Mesenchymal stem cell (in vitro differentiated cells and primary cell): ENCODE data around the gene BSND.

Source experiments
- DNase-seq: peaks from one replicate; pipeline ENCODE4 v3.0.0-alpha.2; 2013
- H2AFZ ChIP-seq: one replicate; pipeline ENCODE4 v1.6.1; 2013; ENCODE audit warnings: low read depth, mild to moderate bottlenecking, control low read depth, inconsistent platforms, low read length, moderate library complexity
- H2AK5ac ChIP-seq: 2 replicates; pipeline ENCODE4 v1.6.1; 2013; ENCODE audit warnings: low read length, moderate library complexity, mild to moderate bottlenecking, inconsistent platforms; ENCODE audit not compliant: severe bottlenecking
- H2BK120ac ChIP-seq: one replicate; pipeline ENCODE4 v1.6.1; 2013; ENCODE audit warnings: low read depth, mild to moderate bottlenecking, inconsistent platforms, low read length, moderate library complexity
- H2BK12ac ChIP-seq, 2 experiments: one replicate each; pipeline ENCODE4 v1.6.1; 2013; ENCODE audit warnings: inconsistent platforms in 2 of 2, low read length in 2 of 2, mild to moderate bottlenecking in 2 of 2, moderate library complexity in 2 of 2, control low read depth in 1 of 2
- H2BK15ac ChIP-seq: one replicate; pipeline ENCODE4 v1.6.1; 2013; ENCODE audit warnings: mild to moderate bottlenecking, low read depth, inconsistent platforms; ENCODE audit not compliant: poor library complexity, severe bottlenecking
- H2BK5ac ChIP-seq: 2 replicates; pipeline ENCODE4 v1.6.1; 2013; ENCODE audit warnings: low read depth, mild to moderate bottlenecking, low read length, control low read depth, inconsistent platforms; ENCODE audit not compliant: poor library complexity, severe bottlenecking
- H3K14ac ChIP-seq, 2 experiments: one replicate each; pipeline ENCODE4 v1.6.1; 2013; ENCODE audit warnings: inconsistent platforms in 2 of 2, low read length in 2 of 2, control low read depth in 1 of 2, mild to moderate bottlenecking in 1 of 2, moderate library complexity in 1 of 2
- H3K18ac ChIP-seq, 2 experiments: one replicate each; pipeline ENCODE4 v1.6.1; 2013; ENCODE audit warnings: inconsistent platforms in 2 of 2, low read length in 2 of 2, control low read depth in 1 of 2, low read depth in 1 of 2, mild to moderate bottlenecking in 1 of 2
- H3K23ac ChIP-seq, 2 experiments: one replicate each; pipeline ENCODE4 v1.6.1; 2013; ENCODE audit warnings: inconsistent platforms in 2 of 2, low read length in 2 of 2, mild to moderate bottlenecking in 2 of 2, moderate library complexity in 2 of 2, control low read depth in 1 of 2
- H3K27ac ChIP-seq: 2 replicates; pipeline ENCODE4 v1.5.1; 2013; ENCODE audit warnings: mild to moderate bottlenecking, moderate library complexity, low read length, control low read depth, inconsistent platforms; ENCODE audit not compliant: poor library complexity, severe bottlenecking
- H3K27me3 ChIP-seq, 2 experiments: 2 replicates each; pipeline versions ENCODE4 v1.6.1 to v1.7.0; 2013; ENCODE audit warnings: low read length in 2 of 2, mild to moderate bottlenecking in 2 of 2, moderate library complexity in 2 of 2, control low read depth in 1 of 2, inconsistent platforms in 1 of 2; ENCODE audit not compliant: control insufficient read depth in 1 of 2, insufficient read depth in 1 of 2
- H3K36me3 ChIP-seq, 2 experiments: 2 replicates each; pipeline versions ENCODE4 v1.6.1 to v1.7.0; 2013; ENCODE audit warnings: low read length in 2 of 2, control low read depth in 1 of 2, inconsistent platforms in 1 of 2, low read depth in 1 of 2, mild to moderate bottlenecking in 1 of 2; ENCODE audit not compliant: insufficient read depth in 2 of 2, control insufficient read depth in 1 of 2
- H3K4ac ChIP-seq, 2 experiments: one replicate each; pipeline ENCODE4 v1.6.1; 2013; ENCODE audit warnings: inconsistent platforms in 2 of 2, low read length in 2 of 2, mild to moderate bottlenecking in 2 of 2, moderate library complexity in 2 of 2, control low read depth in 1 of 2, low read depth in 1 of 2
- H3K4me1 ChIP-seq: 2 replicates; pipeline ENCODE4 v1.6.1; 2013; ENCODE audit warnings: low read depth, low read length, control low read depth; ENCODE audit not compliant: control insufficient read depth, insufficient read depth
- H3K4me2 ChIP-seq: 2 replicates; pipeline ENCODE4 v1.6.1; 2013; ENCODE audit warnings: low read length, mild to moderate bottlenecking, inconsistent platforms; ENCODE audit not compliant: poor library complexity, severe bottlenecking
- H3K4me3 ChIP-seq, 2 experiments: 2 replicates each; pipeline versions ENCODE4 v1.5.1 to v1.7.0; 2013; ENCODE audit warnings: low read length in 2 of 2, mild to moderate bottlenecking in 2 of 2, control low read depth in 1 of 2, low read depth in 1 of 2; ENCODE audit not compliant: insufficient read depth in 1 of 2
- H3K79me1 ChIP-seq: replicated peaks from 2 replicates; pipeline ENCODE4 v1.6.1; 2013; ENCODE audit warnings: mild to moderate bottlenecking, control low read depth, low read length, inconsistent platforms; ENCODE audit not compliant: poor library complexity, severe bottlenecking
- H3K9ac ChIP-seq: 2 replicates; pipeline ENCODE4 v1.7.0; 2013; ENCODE audit warnings: mild to moderate bottlenecking, low read length, moderate library complexity
- H3K9me3 ChIP-seq: 2 replicates; pipeline ENCODE4 v1.7.0; 2013; ENCODE audit warnings: mild to moderate bottlenecking, low read length; ENCODE audit not compliant: control insufficient read depth
- H4K8ac ChIP-seq: one replicate; pipeline ENCODE4 v1.6.1; 2013; ENCODE audit warnings: inconsistent platforms, mild to moderate bottlenecking, low read length, moderate library complexity
- H4K91ac ChIP-seq: one replicate; pipeline ENCODE4 v1.6.1; 2013; ENCODE audit warnings: mild to moderate bottlenecking, low read length, inconsistent platforms
- WGBS: methylation state at CpG from one replicate; pipeline ENCODE4 v1.1.7; 2013; ENCODE audit warnings: mixed read lengths; 5-methylcytosine and 5-hydroxymethylcytosine counted together

Gene BSND

GRCh38 chr1:54993140-54993539 lies 5.6 kb upstream of the BSND start:
- no peak overlapping the region for H3K9ac ChIP-seq
- H3K4ac ChIP-seq, result no peak overlapping the region
- no peak overlapping the region for H2BK12ac ChIP-seq
- H2BK5ac ChIP-seq, result no peak overlapping the region
- DNase-seq, result no peak
- no peak overlapping the region for H3K14ac ChIP-seq
- no peak overlapping the region for H3K23ac ChIP-seq
- no peak overlapping the region for H2AFZ ChIP-seq
- H2AK5ac ChIP-seq, result no peak overlapping the region
- H4K8ac ChIP-seq, result no peak overlapping the region
- no peak overlapping the region for H3K18ac ChIP-seq
- H3K9me3 ChIP-seq, result no peaks in the 10 kb centered on the region
- H2BK15ac ChIP-seq, result no peak overlapping the region
- peaks cover 0 to 4% of the 10 kb centered on the region in 2 experiments for H3K36me3 ChIP-seq
- no peak overlapping the region for H2BK120ac ChIP-seq
- no peaks in the 10 kb centered on the region for H3K79me1 ChIP-seq
- H4K91ac ChIP-seq, result no peak overlapping the region
- no peak overlapping the region for H3K27ac ChIP-seq
- peaks cover 23% of the 10 kb centered on the region for H3K4me1 ChIP-seq
- H3K4me3 ChIP-seq, result no peak overlapping the region
- H3K27me3 ChIP-seq, result peaks cover 20 to 35% of the 10 kb centered on the region in 2 experiments
- H3K4me2 ChIP-seq, result no peak overlapping the region
- 89% methylated on average over 6 of the region's 6 CpGs for WGBS

GRCh38 chr1:54994355-54994990 lies 4.3 kb upstream of the BSND start:
- WGBS, result 52% methylated on average over 6 of the region's 6 CpGs
- Histone ChIP-seq H3K4me3 (no peak overlapping the region), H3K9ac (no peak overlapping the region), H2BK120ac (no peak overlapping the region), H2AK5ac (no peak overlapping the region), H2BK15ac (no peak overlapping the region), H3K27ac (no peak overlapping the region), H2BK5ac (no peak overlapping the region), H3K4me2 (no peak overlapping the region), H3K18ac (no peak overlapping the region), H3K36me3 (peaks cover 0 to 2% of the 10 kb centered on the region in 2 experiments), H2BK12ac (no peak overlapping the region), H2AFZ (no peak overlapping the region), H3K79me1 (no peaks in the 10 kb centered on the region), H3K14ac (no peak overlapping the region), H3K27me3 (peaks cover 29 to 47% of the 10 kb centered on the region in 2 experiments), H4K91ac (no peak overlapping the region), H4K8ac (no peak overlapping the region), H3K23ac (no peak overlapping the region), H3K9me3 (no peaks in the 10 kb centered on the region), H3K4me1 (peaks cover 17% of the 10 kb centered on the region), H3K4ac (no peak overlapping the region)
- DNase-seq, result no peak

DNA sequence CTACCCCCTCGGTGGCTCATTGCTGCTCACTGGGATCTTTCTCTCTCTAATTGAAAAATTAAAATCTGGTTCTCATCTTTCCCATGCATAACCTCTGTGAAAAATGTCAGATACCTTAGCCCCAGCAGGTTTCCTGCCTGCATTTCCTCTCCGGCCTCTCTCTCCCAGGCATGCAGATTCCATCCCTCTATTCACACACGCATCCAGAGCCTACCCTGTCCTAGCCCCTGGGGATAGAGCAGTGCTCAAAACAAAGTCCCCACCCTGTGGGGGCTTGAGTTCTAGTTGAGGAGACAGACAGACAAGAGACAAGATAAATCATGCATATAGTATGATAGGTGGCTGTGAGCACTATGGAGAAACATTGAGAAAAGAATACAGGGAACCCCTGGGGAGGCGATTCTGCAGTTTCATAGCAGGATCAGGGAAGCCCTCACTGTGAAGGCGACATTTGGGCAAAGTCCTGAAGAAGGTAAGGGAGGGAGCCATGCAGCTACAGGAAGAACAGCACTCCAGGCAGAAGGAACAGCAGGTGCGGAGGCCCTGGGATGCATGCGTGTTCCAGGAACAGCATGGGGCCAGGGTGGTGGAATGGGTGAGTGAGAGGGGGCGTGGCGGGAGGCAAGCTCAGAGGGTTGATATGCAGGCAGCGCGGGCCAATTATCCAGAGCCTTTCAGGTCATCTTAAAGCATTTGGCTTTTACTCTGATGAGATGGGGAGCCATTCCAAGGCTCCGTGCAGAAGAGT lies 3.5 kb upstream of the BSND start:
- DNase-seq, result no peak
- H3K4me2 ChIP-seq, result no peak overlapping the region
- H3K4me1 ChIP-seq, result peaks cover 15% of the 10 kb centered on the region
- no peak overlapping the region for H2AK5ac ChIP-seq
- H3K4me3 ChIP-seq, result no peak overlapping the region
- H3K9ac ChIP-seq, result no peak overlapping the region
- H3K14ac ChIP-seq, result peak overlapping the region in 1 of 2 experiments; percentile 35
- H3K36me3 ChIP-seq, result no peaks in the 10 kb centered on the region
- no peak overlapping the region for H3K4ac ChIP-seq
- H3K27ac ChIP-seq, result no peak overlapping the region
- no peaks in the 10 kb centered on the region for H3K9me3 ChIP-seq
- no peak overlapping the region for H4K91ac ChIP-seq
- H2AFZ ChIP-seq, result no peak overlapping the region
- no peak overlapping the region for H2BK12ac ChIP-seq
- no peak overlapping the region for H2BK15ac ChIP-seq
- H3K79me1 ChIP-seq, result no peaks in the 10 kb centered on the region
- H4K8ac ChIP-seq, result no peak overlapping the region
- no peak overlapping the region for H2BK120ac ChIP-seq
- peaks cover 32 to 55% of the 10 kb centered on the region in 2 experiments for H3K27me3 ChIP-seq
- 57% methylated on average over 11 of the region's 12 CpGs for WGBS
- no peak overlapping the region for H2BK5ac ChIP-seq
- H3K18ac ChIP-seq, result no peak overlapping the region
- peak overlapping the region in 1 of 2 experiments; percentile 75 for H3K23ac ChIP-seq

DNA sequence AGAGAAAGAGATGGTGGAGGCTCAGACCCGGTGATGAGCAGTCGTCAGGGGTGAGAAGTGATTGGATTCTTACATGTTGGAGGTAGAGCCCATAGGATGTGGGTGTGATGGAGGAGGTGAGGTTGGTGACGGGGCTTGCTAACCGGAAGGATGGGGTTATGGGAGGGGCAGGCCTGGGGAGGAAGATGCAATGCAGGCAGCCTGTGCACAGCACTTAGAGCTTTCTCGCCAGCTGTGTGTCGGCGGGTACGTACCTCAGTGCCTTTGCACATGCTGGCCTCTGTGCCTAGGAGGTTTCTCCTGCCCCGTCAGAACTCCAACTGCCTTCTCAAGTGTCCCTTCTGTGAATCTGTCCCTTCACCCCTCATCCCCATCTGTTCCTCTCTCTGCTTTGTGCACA lies 2.9 kb upstream of the BSND start:
- no peak overlapping the region for H4K91ac ChIP-seq
- no peak overlapping the region for H2BK5ac ChIP-seq
- peak overlapping the region; percentile 21 for H2AK5ac ChIP-seq
- no peak overlapping the region for H3K14ac ChIP-seq
- H3K4me2 ChIP-seq, result no peak overlapping the region
- no peak overlapping the region for H2AFZ ChIP-seq
- no peak overlapping the region for H2BK120ac ChIP-seq
- H3K23ac ChIP-seq, result no peak overlapping the region
- no peaks in the 10 kb centered on the region for H3K79me1 ChIP-seq
- H3K27me3 ChIP-seq, result peaks cover 36 to 61% of the 10 kb centered on the region in 2 experiments
- no peaks in the 10 kb centered on the region for H3K36me3 ChIP-seq
- H2BK12ac ChIP-seq, result no peak overlapping the region
- no peak overlapping the region for H3K27ac ChIP-seq
- no peak for DNase-seq
- no peak overlapping the region for H4K8ac ChIP-seq
- peaks cover 15% of the 10 kb centered on the region for H3K4me1 ChIP-seq
- 83% methylated on average over 9 of the region's 9 CpGs for whole genome bisulfite sequencing
- H3K18ac ChIP-seq, result no peak overlapping the region
- no peaks in the 10 kb centered on the region for H3K9me3 ChIP-seq
- H3K4ac ChIP-seq, result no peak overlapping the region
- H3K4me3 ChIP-seq, result no peak overlapping the region
- no peak overlapping the region for H2BK15ac ChIP-seq
- no peak overlapping the region for H3K9ac ChIP-seq
